ENCODE measurements around the gene SYPL2. TPM values are rescaled to one million over a fixed set of nuclear protein-coding genes. Genes with fewer than 3 reads are reported as not detected.
"Not testable (repeated sequence)": the region's sequence is repeated elsewhere in the genome, so short reads cannot be mapped to it uniquely, and the experiment has no call there.

The SYPL2 gene
- total RNA-seq, 1 donor from 2014 or later: not detected

- Mint-ChIP-seq H3K36me3 (no peaks in the 10 kb centered on the region), H3K4me1 (no peaks in the 10 kb centered on the region), H3K27ac (no peak overlapping the region), H3K27me3 (ENCODE audit: insufficient read depth, low read depth) (no peaks in the 10 kb centered on the region), H3K9me3 (no peaks in the 10 kb centered on the region), H3K4me3 (no peak overlapping the region)
- no peaks in the 10 kb centered on the region for H3K9me3 ChIP-seq (ENCODE audit: low read depth)
- H3K9ac ChIP-seq: no peak overlapping the region
- no peak overlapping the region for H3K4me2 ChIP-seq
- no peaks in the 10 kb centered on the region for H3K79me2 ChIP-seq (ENCODE audit: low read depth)
- H3K4me3 ChIP-seq: no peak overlapping the region
- no peak for DNase-seq (ENCODE audit: low spot score)
- no peak for TF ChIP-seq EZH2phosphoT487 (IDR thresholded peaks at IDR 0.05)
- TF ChIP-seq CTCF (IDR thresholded peaks at IDR 0.05): no peak
- no peak for TF ChIP-seq EZH2 (IDR thresholded peaks at IDR 0.05)
- no peak overlapping the region for H2AFZ ChIP-seq (replicated peaks)
- no peaks in the 10 kb centered on the region for H3F3A ChIP-seq (ENCODE audit: low read depth)
- peaks cover 62% of the 10 kb centered on the region for H3K27me3 ChIP-seq
- no peak overlapping the region for H3K27ac ChIP-seq
- H3K4me1 ChIP-seq: no peaks in the 10 kb centered on the region
- no peaks in the 10 kb centered on the region for H3K36me3 ChIP-seq
- no peaks in the 10 kb centered on the region for H4K20me1 ChIP-seq (ENCODE audit: low read depth)
Observed at GRCh38 chr1:109441069-109441468, 25.3 kb upstream of the SYPL2 start.

GRCh38 chr1:109443476-109443875 is 22.9 kb upstream of the SYPL2 start:
- no peaks in the 10 kb centered on the region for H3K4me1 ChIP-seq
- H3K27me3 ChIP-seq: peaks cover 82% of the 10 kb centered on the region
- TF ChIP-seq CTCF (IDR thresholded peaks at IDR 0.05) (no peak), EZH2phosphoT487 (IDR thresholded peaks at IDR 0.05) (no peak), EZH2 (IDR thresholded peaks at IDR 0.05) (no peak)
- H3K27ac ChIP-seq: no peak overlapping the region
- no peak overlapping the region for H2AFZ ChIP-seq (replicated peaks)
- Mint-ChIP-seq H3K9me3 (no peaks in the 10 kb centered on the region), H3K4me1 (no peaks in the 10 kb centered on the region), H3K36me3 (no peaks in the 10 kb centered on the region), H3K27me3 (ENCODE audit: insufficient read depth, low read depth) (peaks cover 2% of the 10 kb centered on the region), H3K27ac (no peak overlapping the region), H3K4me3 (no peak overlapping the region)
- H3F3A ChIP-seq (ENCODE audit: low read depth): no peaks in the 10 kb centered on the region
- H3K9me3 ChIP-seq (ENCODE audit: low read depth): no peaks in the 10 kb centered on the region
- H3K4me3 ChIP-seq: no peak overlapping the region
- no peaks in the 10 kb centered on the region for H4K20me1 ChIP-seq (ENCODE audit: low read depth)
- no peak for DNase-seq (ENCODE audit: low spot score)
- no peaks in the 10 kb centered on the region for H3K79me2 ChIP-seq (ENCODE audit: low read depth)
- H3K9ac ChIP-seq: no peak overlapping the region
- H3K4me2 ChIP-seq: no peak overlapping the region
- H3K36me3 ChIP-seq: no peaks in the 10 kb centered on the region

GRCh38 chr1:109444346-109444745 is 22.0 kb upstream of the SYPL2 start:
- Mint-ChIP-seq H3K4me1 (no peaks in the 10 kb centered on the region), H3K36me3 (no peaks in the 10 kb centered on the region)
- H3K79me2 ChIP-seq (ENCODE audit: low read depth): no peaks in the 10 kb centered on the region

GRCh38 chr1:109445949-109446695 is 20.2 kb upstream of the SYPL2 start:
- H2AFZ ChIP-seq (replicated peaks); DNase-seq (ENCODE audit: low spot score); H4K20me1 ChIP-seq (ENCODE audit: low read depth); H3K9ac ChIP-seq; H3K4me3 ChIP-seq; H3K4me2 ChIP-seq; H3K27me3 Mint-ChIP-seq (ENCODE audit: insufficient read depth, low read depth); H3K27ac ChIP-seq; H3K4me1 ChIP-seq; H3K27ac Mint-ChIP-seq; H3K9me3 Mint-ChIP-seq; H3K9me3 ChIP-seq (ENCODE audit: low read depth); H3F3A ChIP-seq (ENCODE audit: low read depth); H3K79me2 ChIP-seq (ENCODE audit: low read depth); H3K4me1 Mint-ChIP-seq; H3K36me3 ChIP-seq; H3K36me3 Mint-ChIP-seq; H3K4me3 Mint-ChIP-seq: not testable (repeated sequence)
- peaks cover 88% of the 10 kb centered on the region for H3K27me3 ChIP-seq

More at GRCh38 chr1:109444346-109444745, 22.0 kb upstream of the SYPL2 start:
- no peaks in the 10 kb centered on the region for H3K4me1 ChIP-seq
- peaks cover 3% of the 10 kb centered on the region for H3K27me3 Mint-ChIP-seq (ENCODE audit: insufficient read depth, low read depth)
- H3K4me2 ChIP-seq: no peak overlapping the region
- no peak overlapping the region for H2AFZ ChIP-seq (replicated peaks)
- no peaks in the 10 kb centered on the region for H3K9me3 Mint-ChIP-seq
- H3K9ac ChIP-seq: no peak overlapping the region
- H3K27ac ChIP-seq: no peak overlapping the region
- no peak for DNase-seq (ENCODE audit: low spot score)
- no peak overlapping the region for H3K4me3 ChIP-seq
- no peaks in the 10 kb centered on the region for H4K20me1 ChIP-seq (ENCODE audit: low read depth)
- H3K9me3 ChIP-seq (ENCODE audit: low read depth): no peaks in the 10 kb centered on the region
- H3K27me3 ChIP-seq: peaks cover 87% of the 10 kb centered on the region
- no peak overlapping the region for H3K27ac Mint-ChIP-seq
- no peaks in the 10 kb centered on the region for H3F3A ChIP-seq (ENCODE audit: low read depth)
- no peaks in the 10 kb centered on the region for H3K36me3 ChIP-seq
- TF ChIP-seq EZH2phosphoT487 (IDR thresholded peaks at IDR 0.05) (no peak), CTCF (IDR thresholded peaks at IDR 0.05) (no peak), EZH2 (IDR thresholded peaks at IDR 0.05) (no peak)
- no peak overlapping the region for H3K4me3 Mint-ChIP-seq

Measured in neural progenitor cell (in vitro differentiated cells).